Retinal pigment epithelial cell (primary cell): Measurements from ENCODE around the gene MPHOSPH6.

Source experiments
- DNase-seq: peaks from one replicate; pipeline ENCODE4 v3.0.0-alpha.2; 2010; ENCODE audit warnings: low read depth
- H3K4me3 ChIP-seq: 2 replicates; pipeline ENCODE4 v1.5.1; 2011; ENCODE audit warnings: mild to moderate bottlenecking, low read length, control low read depth, moderate library complexity
- CTCF ChIP-seq: conservative IDR thresholded peaks from 2 replicates; pipeline ENCODE4 v1.5.1; 2011; ENCODE audit warnings: low read depth, low read length, control low read depth, inconsistent platforms

MPHOSPH6 gene

GRCh38 chr16:82138478-82139285 is 31.3 kb downstream of the MPHOSPH6 start:
- H3K4me3 ChIP-seq = no peak overlapping the region
- no peak for TF ChIP-seq CTCF
- DNase-seq = no peak

GRCh38 chr16:82137822-82138167 is 32.2 kb downstream of the MPHOSPH6 start:
- no peak for TF ChIP-seq CTCF
- H3K4me3 ChIP-seq = no peak overlapping the region
- DNase-seq = no peak

GRCh38 chr16:82136956-82137821 is 32.8 kb downstream of the MPHOSPH6 start:
- no peak for DNase-seq
- H3K4me3 ChIP-seq = no peak overlapping the region
- no peak for TF ChIP-seq CTCF

- DNase-seq = no peak
- H3K4me3 ChIP-seq = no peak overlapping the region
Observed at GRCh38 chr16:82135844-82136243, 34.2 kb downstream of the MPHOSPH6 start.

GRCh38 chr16:82134846-82135245 is 35.2 kb downstream of the MPHOSPH6 start:
- no peak for DNase-seq
- no peak overlapping the region for H3K4me3 ChIP-seq
- TF ChIP-seq CTCF = no peak

More at GRCh38 chr16:82135844-82136243, 34.2 kb downstream of the MPHOSPH6 start:
- TF ChIP-seq CTCF = no peak

GRCh38 chr16:82133798-82134197 is 36.2 kb downstream of the MPHOSPH6 start:
- no peak for DNase-seq
- no peak overlapping the region for H3K4me3 ChIP-seq
- TF ChIP-seq CTCF = no peak
